ENCODE results near the gene TDG.

Gene TDG

GRCh38 chr12:103930034-103930786 lies 35.5 kb upstream of the TDG start, which contains the start of gene HSP90B1:
TSS of gene HSP90B1 (plus strand) at chr12:103930410. CDS start at chr12:103930516, 106 bp downstream.
- FAIRE-seq (no peak), DNase-seq (ENCODE audit: insufficient read length, low spot score) (peak; percentile 91)
- TF ChIP-seq CTCF (IDR thresholded peaks at IDR 0.05; ENCODE audit: insufficient read depth, missing control alignments): no peak

GRCh38 chr12:103930787-103931735 lies 34.6 kb upstream of the TDG start:
- no peak for TF ChIP-seq CTCF (IDR thresholded peaks at IDR 0.05; ENCODE audit: insufficient read depth, missing control alignments)
- DNase-seq (ENCODE audit: insufficient read length, low spot score) (no peak), FAIRE-seq (no peak)

- FAIRE-seq (no peak), DNase-seq (ENCODE audit: insufficient read length, low spot score) (no peak)
- no peak for TF ChIP-seq CTCF (IDR thresholded peaks at IDR 0.05; ENCODE audit: insufficient read depth, missing control alignments)
Observed at GRCh38 chr12:103933237-103933636, 32.4 kb upstream of the TDG start.

- DNase-seq (ENCODE audit: insufficient read length, low spot score): no peak
- no peak for FAIRE-seq
- no peak for TF ChIP-seq CTCF (IDR thresholded peaks at IDR 0.05; ENCODE audit: insufficient read depth, missing control alignments)
Observed at GRCh38 chr12:103936679-103937078, 29.0 kb upstream of the TDG start.

- no peak for TF ChIP-seq CTCF (IDR thresholded peaks at IDR 0.05; ENCODE audit: insufficient read depth, missing control alignments)
- no peak for FAIRE-seq
- DNase-seq (ENCODE audit: insufficient read length, low spot score): no peak
Observed at GRCh38 chr12:103944964-103945363, 20.7 kb upstream of the TDG start.

- no peak for FAIRE-seq
- no peak for TF ChIP-seq CTCF (IDR thresholded peaks at IDR 0.05; ENCODE audit: insufficient read depth, missing control alignments)
- no peak for DNase-seq (ENCODE audit: insufficient read length, low spot score)
Observed at GRCh38 chr12:103947871-103948555, 17.7 kb upstream of the TDG start.
